GM12873 (cell line): ENCODE data around the gene MAN2A2.

Source experiments
- TF ChIP-seq, protein P1 (sequence below): IDR thresholded peaks from 2 replicates; pipeline ENCODE4 v1.5.1; 2012; ENCODE audit warnings: low read depth, mild to moderate bottlenecking, moderate library complexity, low read length, control low read depth; ENCODE audit not compliant: insufficient read depth; ENCODE audit errors: missing control alignments

Gene MAN2A2

DNA sequence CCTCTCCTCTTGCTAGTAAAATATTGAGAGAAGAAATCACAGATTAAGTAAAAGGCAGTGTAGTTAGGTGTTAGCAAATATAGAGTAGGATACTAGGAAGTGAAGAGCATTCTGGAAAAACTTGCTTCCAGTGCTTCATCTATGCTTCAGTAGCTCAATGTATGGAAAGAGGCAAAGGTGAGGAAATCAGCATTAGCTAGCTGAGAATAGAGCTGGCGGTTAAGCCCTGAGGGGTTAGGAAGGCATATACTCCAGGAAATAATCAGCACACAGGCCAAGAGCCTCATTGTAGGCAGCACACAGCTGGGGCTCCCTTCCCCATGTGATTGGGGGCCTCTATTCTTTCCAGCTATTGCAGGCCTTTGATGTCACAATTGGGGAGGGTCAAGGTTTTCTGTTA lies 65.3 kb downstream of the MAN2A2 start:
- TF ChIP-seq, protein P1, sequence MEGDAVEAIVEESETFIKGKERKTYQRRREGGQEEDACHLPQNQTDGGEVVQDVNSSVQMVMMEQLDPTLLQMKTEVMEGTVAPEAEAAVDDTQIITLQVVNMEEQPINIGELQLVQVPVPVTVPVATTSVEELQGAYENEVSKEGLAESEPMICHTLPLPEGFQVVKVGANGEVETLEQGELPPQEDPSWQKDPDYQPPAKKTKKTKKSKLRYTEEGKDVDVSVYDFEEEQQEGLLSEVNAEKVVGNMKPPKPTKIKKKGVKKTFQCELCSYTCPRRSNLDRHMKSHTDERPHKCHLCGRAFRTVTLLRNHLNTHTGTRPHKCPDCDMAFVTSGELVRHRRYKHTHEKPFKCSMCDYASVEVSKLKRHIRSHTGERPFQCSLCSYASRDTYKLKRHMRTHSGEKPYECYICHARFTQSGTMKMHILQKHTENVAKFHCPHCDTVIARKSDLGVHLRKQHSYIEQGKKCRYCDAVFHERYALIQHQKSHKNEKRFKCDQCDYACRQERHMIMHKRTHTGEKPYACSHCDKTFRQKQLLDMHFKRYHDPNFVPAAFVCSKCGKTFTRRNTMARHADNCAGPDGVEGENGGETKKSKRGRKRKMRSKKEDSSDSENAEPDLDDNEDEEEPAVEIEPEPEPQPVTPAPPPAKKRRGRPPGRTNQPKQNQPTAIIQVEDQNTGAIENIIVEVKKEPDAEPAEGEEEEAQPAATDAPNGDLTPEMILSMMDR, result no peak

DNA sequence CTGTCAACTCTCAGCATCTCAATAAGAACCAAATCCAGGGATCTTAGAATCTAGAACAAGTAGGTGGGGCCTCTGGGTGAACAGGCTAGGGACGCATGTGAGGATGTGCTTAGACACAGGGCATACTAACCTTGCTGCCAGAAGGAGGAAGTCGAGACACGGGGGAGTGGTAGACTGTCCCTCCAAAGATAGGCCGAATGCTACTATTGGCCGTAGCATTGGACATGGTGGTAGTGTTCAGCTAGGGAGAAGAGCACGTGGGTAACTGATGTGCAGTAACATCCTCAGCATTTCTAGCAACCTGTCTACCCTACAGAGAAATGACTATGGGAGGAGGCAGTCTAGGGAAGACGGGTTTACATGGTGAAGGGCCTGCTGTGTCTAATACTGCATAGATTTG lies 67.2 kb downstream of the MAN2A2 start:
- TF ChIP-seq, protein P1, result no peak

DNA sequence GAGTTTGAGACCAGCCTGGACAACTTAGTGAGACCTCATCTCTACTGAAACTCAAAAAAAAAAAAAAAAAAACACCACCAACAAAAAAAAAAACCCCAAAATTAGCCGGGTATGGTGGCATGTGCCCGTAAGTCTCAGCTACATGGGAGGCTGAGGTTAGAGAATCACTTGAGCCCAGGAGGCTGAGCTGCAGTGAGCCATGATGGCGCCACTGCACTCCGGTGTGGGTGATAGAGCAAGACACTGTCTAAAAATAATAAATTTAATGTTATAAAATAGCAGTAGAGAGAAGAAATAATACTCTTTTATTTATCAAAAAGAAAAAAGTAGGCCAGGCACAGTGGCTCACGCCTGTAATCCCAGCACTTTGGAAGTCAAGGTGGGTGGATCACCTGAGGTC lies 69.0 kb downstream of the MAN2A2 start:
- TF ChIP-seq, protein P1, result no peak
